Stomach smooth muscle (tissue), 2 donors: ENCODE results near the gene EIF1B.

Experiments
- H3K27ac ChIP-seq: one replicate; pipeline ENCODE4 v1.7.0; 2013; ENCODE audit warnings: mild to moderate bottlenecking, low read length, inconsistent platforms
- H3K27me3 ChIP-seq, 2 donors: one replicate each; pipeline ENCODE4 v1.7.0; 2013; ENCODE audit warnings: low read length in 2 of 2; ENCODE audit not compliant: insufficient read depth in 2 of 2, control insufficient read depth in 1 of 2
- H3K36me3 ChIP-seq, 2 donors: one replicate each; pipeline ENCODE4 v1.7.0; 2013; ENCODE audit warnings: low read length in 2 of 2; ENCODE audit not compliant: control insufficient read depth in 2 of 2, insufficient read depth in 2 of 2
- H3K4me1 ChIP-seq: one replicate; pipeline ENCODE4 v1.7.0; 2013; ENCODE audit warnings: low read length; ENCODE audit not compliant: control insufficient read depth, insufficient read depth
- H3K4me3 ChIP-seq, 2 donors: one replicate each; pipeline ENCODE4 v1.7.0; 2013; ENCODE audit warnings: low read length in 2 of 2
- H3K9ac ChIP-seq, 2 donors: one replicate each; pipeline ENCODE4 v1.7.0; 2013; ENCODE audit warnings: low read length in 2 of 2, mild to moderate bottlenecking in 1 of 2
- H3K9me3 ChIP-seq, 2 donors: one replicate each; pipeline ENCODE4 v1.7.0; 2013; ENCODE audit warnings: low read length in 2 of 2; ENCODE audit not compliant: control insufficient read depth in 2 of 2
- donor health status: healthy.
- donor health status: Pancreatic carcinoma.

The EIF1B gene

DNA sequence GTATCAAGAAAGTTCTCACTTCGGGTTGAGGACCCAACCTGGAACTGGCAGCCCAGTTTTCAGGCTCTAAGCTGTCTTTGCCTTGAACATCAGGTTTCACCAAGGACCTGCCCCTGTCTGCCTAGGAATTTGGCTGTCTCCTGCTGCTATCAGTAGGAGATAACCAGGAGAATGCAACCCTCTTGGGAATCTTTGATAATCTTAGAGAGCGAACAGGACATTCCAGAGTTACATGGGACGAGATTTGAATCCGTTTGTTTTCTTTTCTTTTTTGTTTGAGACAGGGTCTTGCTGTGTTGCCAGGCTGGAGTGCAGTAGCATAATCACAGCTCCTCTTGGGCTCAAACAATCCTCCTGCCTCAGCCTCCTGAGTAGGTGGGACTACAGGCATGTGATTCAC, 18.0 kb upstream of the EIF1B start:
- H3K9me3 ChIP-seq: no peaks in the 10 kb centered on the region
- H3K4me1 ChIP-seq: no peaks in the 10 kb centered on the region
- peaks cover 0 to 7% of the 10 kb centered on the region in 2 donors for H3K36me3 ChIP-seq
- no peak overlapping the region for H3K9ac ChIP-seq
- no peak overlapping the region for H3K27ac ChIP-seq
- H3K4me3 ChIP-seq: no peak overlapping the region
- H3K27me3 ChIP-seq: no peaks in the 10 kb centered on the region

DNA sequence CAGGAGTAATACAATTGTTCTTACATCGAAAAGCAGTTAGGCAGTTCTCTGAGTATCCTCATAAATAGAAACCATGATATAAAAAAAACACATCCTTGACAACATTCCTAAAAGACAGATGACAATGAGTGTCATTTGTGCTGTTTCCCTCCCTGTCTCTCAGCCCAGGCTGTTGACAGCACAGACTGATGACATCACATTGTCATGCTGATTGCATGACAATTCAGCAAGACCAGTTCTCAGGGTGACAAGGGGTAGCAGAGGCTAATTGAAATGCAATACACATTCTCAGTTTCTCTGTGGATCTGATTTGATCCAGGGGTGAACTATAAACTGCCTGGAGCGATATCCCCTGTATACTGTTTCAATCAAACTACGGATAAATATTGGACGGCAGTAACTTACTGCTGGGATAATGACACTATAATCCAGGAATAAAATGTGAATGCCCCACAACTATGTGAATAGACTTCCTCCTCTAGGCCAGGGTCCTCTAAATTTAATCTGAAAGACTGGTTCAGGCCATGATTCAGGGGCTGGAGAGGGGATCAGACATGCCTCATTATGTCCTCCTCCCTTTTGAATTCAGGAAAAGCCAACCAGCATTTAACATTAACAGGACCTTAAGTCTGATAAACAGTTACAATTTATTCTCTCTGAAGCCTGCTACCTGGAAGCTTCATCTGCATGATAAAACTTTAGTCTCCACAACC, 16.7 kb upstream of the EIF1B start:
- no peaks in the 10 kb centered on the region for H3K4me1 ChIP-seq
- H3K9ac ChIP-seq: no peak overlapping the region
- H3K27ac ChIP-seq: no peak overlapping the region
- no peaks in the 10 kb centered on the region for H3K9me3 ChIP-seq
- H3K4me3 ChIP-seq: no peak overlapping the region
- H3K36me3 ChIP-seq: peaks cover 0 to 7% of the 10 kb centered on the region in 2 donors
- H3K27me3 ChIP-seq: no peaks in the 10 kb centered on the region

DNA sequence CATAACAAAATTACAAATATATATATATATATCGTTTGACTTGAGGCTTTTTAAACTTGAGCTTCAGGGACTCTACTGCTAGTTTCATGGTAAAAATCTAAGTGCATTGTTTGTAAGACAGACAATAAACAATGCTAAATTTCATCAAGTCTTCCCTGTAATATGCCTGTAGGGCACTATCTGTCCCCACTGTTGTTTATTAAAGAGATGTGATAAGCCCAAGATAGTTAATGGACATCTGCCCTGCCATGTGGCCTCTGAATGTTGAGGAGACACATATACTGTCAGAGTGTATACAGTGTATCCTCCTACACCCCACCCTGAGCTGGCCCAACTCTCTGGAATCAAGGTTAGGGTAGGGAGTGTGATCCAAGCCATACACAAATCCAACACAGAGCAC, 15.1 kb upstream of the EIF1B start:
- Histone ChIP-seq H3K9me3 (no peaks in the 10 kb centered on the region), H3K4me3 (no peak overlapping the region), H3K27ac (no peak overlapping the region)

DNA sequence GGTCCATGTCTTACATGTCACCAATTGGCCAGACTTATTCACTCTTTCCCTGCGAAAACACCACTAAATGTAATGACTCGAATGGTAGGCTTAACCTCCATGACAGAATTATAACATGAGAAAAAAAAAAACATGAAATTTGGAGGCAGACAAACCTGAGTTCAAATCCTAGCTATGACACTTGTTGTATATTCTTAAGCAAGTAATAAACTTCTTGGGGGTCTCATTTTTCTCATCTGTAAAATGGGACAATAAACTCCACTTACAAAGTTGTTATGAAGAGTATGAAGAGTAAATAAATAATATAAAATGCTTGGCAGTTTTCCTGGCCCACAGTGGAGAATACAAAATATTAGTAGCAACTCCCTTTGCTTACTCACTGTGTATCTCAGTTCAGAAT, 11.4 kb upstream of the EIF1B start:
- H3K27me3 ChIP-seq: no peaks in the 10 kb centered on the region
- H3K4me1 ChIP-seq: no peaks in the 10 kb centered on the region
- H3K9ac ChIP-seq: no peak overlapping the region
- no peak overlapping the region for H3K27ac ChIP-seq
- H3K4me3 ChIP-seq: no peak overlapping the region
- peaks cover 0 to 17% of the 10 kb centered on the region in 2 donors for H3K36me3 ChIP-seq
- no peaks in the 10 kb centered on the region for H3K9me3 ChIP-seq

More for the DNA sequence above, 15.1 kb upstream of the EIF1B start:
- H3K27me3 ChIP-seq: no peaks in the 10 kb centered on the region
- no peaks in the 10 kb centered on the region for H3K4me1 ChIP-seq
- H3K9ac ChIP-seq: no peak overlapping the region
- peaks cover 0 to 11% of the 10 kb centered on the region in 2 donors for H3K36me3 ChIP-seq

DNA sequence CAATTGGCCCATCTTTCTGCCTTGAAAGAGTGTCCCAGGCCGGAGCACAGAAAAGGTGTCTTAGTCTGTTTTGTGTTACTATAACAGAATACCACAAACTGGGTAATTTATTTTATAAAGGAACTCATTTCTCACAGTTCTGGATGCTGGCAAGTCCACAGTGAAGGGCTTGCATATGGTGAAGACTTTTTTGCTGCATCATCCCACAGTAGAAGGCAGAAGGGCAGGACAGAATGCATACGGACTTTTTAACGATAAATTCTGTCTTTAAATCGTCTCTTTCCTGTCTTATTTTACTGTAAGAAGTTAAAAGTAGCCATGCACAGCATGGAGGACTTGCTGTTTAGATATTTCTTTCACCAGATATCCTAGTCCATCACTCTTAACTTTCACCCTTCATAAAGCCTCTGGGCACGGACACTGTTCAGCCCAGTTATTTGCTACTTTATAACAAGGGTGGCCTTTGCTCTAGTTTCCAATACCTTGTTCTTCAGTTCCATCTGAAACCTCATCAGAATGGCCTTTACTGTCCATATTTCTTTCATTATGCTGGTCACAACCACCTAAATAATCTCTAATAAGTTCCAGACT, 10.3 kb upstream of the EIF1B start:
- Histone ChIP-seq H3K36me3 (peaks cover 0 to 17% of the 10 kb centered on the region in 2 donors), H3K9me3 (no peaks in the 10 kb centered on the region), H3K4me1 (no peaks in the 10 kb centered on the region), H3K9ac (no peak overlapping the region), H3K27ac (no peak overlapping the region), H3K27me3 (no peaks in the 10 kb centered on the region), H3K4me3 (no peak overlapping the region)

DNA sequence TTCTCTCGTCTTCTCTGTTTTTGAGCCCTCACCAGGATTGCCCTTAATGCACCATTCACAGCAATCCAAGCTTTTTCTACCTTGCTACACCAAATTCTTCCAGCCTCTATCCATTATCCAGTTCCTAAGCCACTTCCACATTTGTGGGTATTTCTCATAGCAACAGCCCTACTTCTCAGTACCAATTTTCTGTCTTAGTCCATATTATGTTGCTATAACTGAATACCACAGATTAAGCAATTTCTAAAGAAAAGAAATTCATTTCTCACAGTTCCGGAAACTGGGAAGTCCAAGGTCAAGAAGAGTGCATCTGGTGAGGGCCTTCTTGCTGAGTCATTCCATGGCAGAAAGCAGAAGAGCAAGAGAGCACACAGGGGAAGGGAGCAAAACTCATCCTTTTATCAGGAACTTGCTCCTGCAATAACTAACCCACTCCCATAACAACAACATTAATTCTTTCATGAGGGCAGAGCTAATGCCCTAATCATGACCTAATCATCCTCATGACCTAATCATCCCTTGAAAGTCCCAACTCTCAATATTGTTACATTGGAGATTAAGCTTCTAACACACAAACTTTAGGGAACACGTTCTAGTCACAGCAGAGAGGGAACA, 9.7 kb upstream of the EIF1B start:
- no peak overlapping the region for H3K9ac ChIP-seq
- no peaks in the 10 kb centered on the region for H3K27me3 ChIP-seq
- no peak overlapping the region for H3K27ac ChIP-seq
- peaks cover 0 to 13% of the 10 kb centered on the region in 2 donors for H3K36me3 ChIP-seq
- no peak overlapping the region for H3K4me3 ChIP-seq
- H3K4me1 ChIP-seq: no peaks in the 10 kb centered on the region
- H3K9me3 ChIP-seq: no peaks in the 10 kb centered on the region

DNA sequence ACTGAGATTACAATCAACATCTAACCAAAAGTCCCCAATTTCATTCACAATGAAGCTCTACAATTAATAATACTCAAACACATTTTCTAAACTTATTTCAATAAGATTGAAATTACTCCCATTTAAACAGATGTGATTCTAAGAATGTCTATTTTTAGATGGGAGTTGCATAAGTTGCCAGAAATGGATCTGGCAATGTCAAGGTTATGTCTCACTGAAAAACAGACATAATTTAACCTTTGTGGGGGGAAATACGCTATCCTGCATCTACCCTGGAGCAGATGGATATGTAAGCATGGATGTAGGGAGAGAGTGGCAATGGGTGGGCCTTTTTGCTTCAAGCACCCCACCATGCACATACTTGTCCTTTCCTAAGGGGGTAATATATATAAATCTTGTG, 6.7 kb upstream of the EIF1B start:
- no peak overlapping the region for H3K9ac ChIP-seq
- no peak overlapping the region for H3K27ac ChIP-seq
- H3K9me3 ChIP-seq: no peaks in the 10 kb centered on the region
- no peaks in the 10 kb centered on the region for H3K4me1 ChIP-seq
- H3K4me3 ChIP-seq: no peak overlapping the region
- peaks cover 0 to 16% of the 10 kb centered on the region in 2 donors for H3K36me3 ChIP-seq
- H3K27me3 ChIP-seq: no peaks in the 10 kb centered on the region

DNA sequence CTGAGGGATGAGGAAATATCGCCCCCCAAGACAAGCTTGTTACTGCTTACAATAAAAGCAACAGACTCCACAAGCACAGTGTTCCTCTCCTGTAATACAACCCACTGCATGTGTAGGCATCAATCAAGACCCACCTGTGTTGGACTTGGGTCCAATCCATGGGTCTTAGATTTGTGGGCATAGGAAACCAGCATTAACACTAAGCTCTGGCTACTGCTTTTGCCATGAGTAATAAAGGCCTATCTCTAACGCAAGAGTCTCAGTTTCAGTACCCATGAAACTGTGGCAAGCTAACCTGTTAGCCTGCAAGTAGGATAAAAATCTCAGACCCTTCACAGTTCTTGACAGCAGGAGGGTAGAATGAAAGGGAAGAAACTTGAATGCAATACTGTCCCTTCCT, 5.2 kb upstream of the EIF1B start:
- Histone ChIP-seq H3K27ac (no peak overlapping the region), H3K4me1 (no peaks in the 10 kb centered on the region), H3K4me3 (no peak overlapping the region), H3K9ac (no peak overlapping the region), H3K9me3 (no peaks in the 10 kb centered on the region), H3K27me3 (no peaks in the 10 kb centered on the region), H3K36me3 (peaks cover 0 to 12% of the 10 kb centered on the region in 2 donors)

DNA sequence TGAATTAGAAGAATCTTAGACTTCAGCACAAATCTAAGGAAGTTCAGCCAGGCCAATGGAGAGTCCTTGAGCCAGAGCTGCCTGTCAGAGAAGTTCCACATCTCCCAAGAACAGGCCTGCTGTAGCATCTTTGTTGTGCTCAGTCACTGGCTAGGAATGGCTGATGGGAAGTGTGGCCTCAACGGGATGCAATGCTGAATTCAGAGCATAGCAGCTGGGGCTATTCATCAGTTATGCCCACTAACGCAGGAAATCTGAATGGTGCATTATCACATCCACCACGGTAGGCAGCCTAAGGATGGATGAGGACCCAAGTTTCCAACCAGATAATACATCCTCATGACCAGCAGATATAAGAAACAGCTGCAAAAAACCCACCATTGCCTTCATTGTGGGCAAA, 3.2 kb upstream of the EIF1B start:
- Histone ChIP-seq H3K36me3 (peaks cover 2 to 3% of the 10 kb centered on the region in 2 donors), H3K27me3 (no peaks in the 10 kb centered on the region), H3K9me3 (no peaks in the 10 kb centered on the region), H3K4me3 (no peak overlapping the region), H3K27ac (no peak overlapping the region), H3K9ac (no peak overlapping the region), H3K4me1 (no peaks in the 10 kb centered on the region)

DNA sequence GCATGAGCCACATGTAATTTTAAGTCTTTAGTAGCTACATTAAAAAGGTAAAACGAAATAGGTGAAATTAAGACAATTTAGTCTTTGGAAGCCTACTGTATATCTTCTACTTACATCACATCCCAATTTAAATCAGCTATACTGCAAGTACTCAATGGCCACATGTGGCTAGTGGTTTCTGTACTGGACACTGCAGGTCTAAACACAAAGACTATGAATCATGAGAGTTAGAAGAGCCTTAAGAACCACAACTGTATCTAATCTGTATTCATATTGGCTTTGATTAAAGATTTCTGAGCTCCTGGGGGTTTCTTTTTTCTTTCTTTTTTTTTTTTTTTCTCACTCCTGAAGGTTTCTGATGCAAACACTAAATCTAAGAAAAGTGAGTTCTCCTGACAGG, 2.3 kb upstream of the EIF1B start:
- Histone ChIP-seq H3K4me1 (no peaks in the 10 kb centered on the region), H3K27ac (no peak overlapping the region), H3K9ac (no peak overlapping the region), H3K36me3 (peaks cover 3% of the 10 kb centered on the region in 2 donors), H3K9me3 (no peaks in the 10 kb centered on the region), H3K27me3 (no peaks in the 10 kb centered on the region), H3K4me3 (no peak overlapping the region)
